Esophagus (tissue), 2 donors: ENCODE results near the gene DAGLA. TPM values are rescaled to one million over a fixed set of nuclear protein-coding genes. Genes with fewer than 3 reads are reported as not detected.

Source experiments
- H3K27ac ChIP-seq, 2 donors: one replicate each; pipeline ENCODE4 v1.5.1; 2013; ENCODE audit warnings: low read depth in 2 of 2, mild to moderate bottlenecking in 2 of 2, inconsistent platforms in 1 of 2, low read length in 1 of 2, moderate library complexity in 1 of 2
- H3K27me3 ChIP-seq, 2 donors: one replicate each; pipeline ENCODE4 v1.6.1; 2013; ENCODE audit warnings: low read length in 2 of 2, control low read depth in 1 of 2, mild to moderate bottlenecking in 1 of 2; ENCODE audit not compliant: insufficient read depth in 2 of 2, control insufficient read depth in 1 of 2
- H3K36me3 ChIP-seq, 2 donors: one replicate each; pipeline ENCODE4 v1.6.1; 2013; ENCODE audit warnings: low read length in 1 of 2; ENCODE audit not compliant: control insufficient read depth in 2 of 2, insufficient read depth in 2 of 2
- H3K4me1 ChIP-seq, 2 donors: one replicate each; pipeline ENCODE4 v1.6.1; 2013; ENCODE audit warnings: low read length in 1 of 2; ENCODE audit not compliant: control insufficient read depth in 2 of 2, insufficient read depth in 2 of 2
- H3K4me3 ChIP-seq, 2 donors: one replicate each; pipeline ENCODE4 v1.5.1; 2013; ENCODE audit warnings: low read length in 2 of 2, mild to moderate bottlenecking in 2 of 2, low read depth in 1 of 2, moderate library complexity in 1 of 2
- H3K9me3 ChIP-seq, 2 donors: one replicate each; pipeline ENCODE4 v1.6.1; 2013; ENCODE audit warnings: mild to moderate bottlenecking in 2 of 2, low read depth in 1 of 2, low read length in 1 of 2, moderate library complexity in 1 of 2; ENCODE audit not compliant: control insufficient read depth in 2 of 2, insufficient read depth in 1 of 2
- WGBS, 2 donors: extraction: QIAGEN DNeasy Blood & Tissue Kit; methylation state at CpG; one replicate each; pipeline ENCODE4 v1.1.7; 2013; 5-methylcytosine and 5-hydroxymethylcytosine counted together
- polyA plus RNA-seq, 2 donors: library from polyadenylated mRNA; stranded (reverse); fragments of 200-250 nt; gene quantifications; one replicate each; pipeline ENCODE4 v1.2.3, GENCODE V29; 2013
- donor health status: healthy with polysubstance abuse.
- donor health status: Bipolar disorder and iron deficiency.

DAGLA gene
- polyA plus RNA-seq, 2 donors = 1.7 to 5.0 TPM

DNA sequence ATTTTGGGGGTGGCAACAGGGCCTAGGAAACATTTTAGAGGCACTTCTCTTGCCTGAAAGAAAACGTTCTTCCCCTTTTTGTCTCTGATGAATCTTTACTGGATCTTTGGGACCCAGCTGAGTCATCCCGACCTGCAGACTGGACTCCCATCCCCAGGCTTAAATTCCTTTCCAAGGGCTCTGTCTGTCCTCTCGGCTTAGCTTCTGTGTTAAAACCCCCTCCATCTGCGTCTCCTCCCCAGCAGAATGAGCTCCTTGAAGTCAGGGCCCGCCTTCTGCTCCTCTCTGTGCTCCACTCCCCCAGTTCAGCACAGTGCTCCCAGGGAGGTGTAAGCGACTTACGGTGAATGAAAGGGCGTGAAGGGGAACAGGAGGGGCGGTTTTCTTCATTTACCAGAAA, 895 bp upstream of the DAGLA start:
- Histone ChIP-seq H3K36me3 (no peaks in the 10 kb centered on the region), H3K4me1 (peaks cover 14 to 19% of the 10 kb centered on the region in 2 donors), H3K4me3 (no peak overlapping the region), H3K9me3 (no peaks in the 10 kb centered on the region), H3K27me3 (no peaks in the 10 kb centered on the region), H3K27ac (no peak overlapping the region)
- 65 to 66% methylated on average over 9 of the region's 9 CpGs for WGBS, 2 donors

DNA sequence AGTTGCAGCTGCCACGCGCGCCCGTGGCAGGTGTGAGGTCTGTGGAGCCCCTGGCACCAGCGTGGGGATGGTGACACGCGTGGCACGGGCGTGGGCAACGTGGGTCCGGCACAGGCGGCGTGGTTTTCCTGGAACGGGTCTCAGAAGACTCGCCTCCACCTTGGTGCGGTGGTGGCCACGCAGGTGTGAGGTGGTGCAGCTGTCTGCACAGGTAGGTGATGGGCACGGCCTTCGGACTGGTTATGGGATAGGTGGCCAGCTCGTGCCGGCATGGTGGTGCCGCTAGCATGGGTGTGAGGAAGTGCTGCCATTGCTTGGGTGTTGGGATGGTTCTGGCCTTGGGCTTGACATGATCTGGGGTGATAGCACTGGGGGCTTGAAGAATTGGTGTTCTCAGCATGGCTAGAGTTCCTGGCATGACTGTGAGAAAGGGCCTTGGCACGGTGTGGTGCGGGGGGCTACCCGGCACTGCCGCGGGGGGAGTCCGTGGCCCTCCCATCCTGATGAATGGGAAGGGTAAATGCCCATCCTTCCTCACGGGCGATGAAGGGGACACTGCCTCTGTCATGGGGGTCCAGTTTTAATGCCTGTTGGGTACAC, 531 bp downstream of the DAGLA start:
- 43 to 47% methylated on average over 30 of the region's 30 CpGs for WGBS, 2 donors
- H3K27me3 ChIP-seq = no peaks in the 10 kb centered on the region
- peak overlapping the region in 1 of 2 donors; percentile 16 for H3K27ac ChIP-seq
- peak overlapping the region; percentile 60 to 65 for H3K4me3 ChIP-seq
- peaks cover 14 to 24% of the 10 kb centered on the region in 2 donors for H3K4me1 ChIP-seq
- no peaks in the 10 kb centered on the region for H3K9me3 ChIP-seq
- H3K36me3 ChIP-seq = no peaks in the 10 kb centered on the region

DNA sequence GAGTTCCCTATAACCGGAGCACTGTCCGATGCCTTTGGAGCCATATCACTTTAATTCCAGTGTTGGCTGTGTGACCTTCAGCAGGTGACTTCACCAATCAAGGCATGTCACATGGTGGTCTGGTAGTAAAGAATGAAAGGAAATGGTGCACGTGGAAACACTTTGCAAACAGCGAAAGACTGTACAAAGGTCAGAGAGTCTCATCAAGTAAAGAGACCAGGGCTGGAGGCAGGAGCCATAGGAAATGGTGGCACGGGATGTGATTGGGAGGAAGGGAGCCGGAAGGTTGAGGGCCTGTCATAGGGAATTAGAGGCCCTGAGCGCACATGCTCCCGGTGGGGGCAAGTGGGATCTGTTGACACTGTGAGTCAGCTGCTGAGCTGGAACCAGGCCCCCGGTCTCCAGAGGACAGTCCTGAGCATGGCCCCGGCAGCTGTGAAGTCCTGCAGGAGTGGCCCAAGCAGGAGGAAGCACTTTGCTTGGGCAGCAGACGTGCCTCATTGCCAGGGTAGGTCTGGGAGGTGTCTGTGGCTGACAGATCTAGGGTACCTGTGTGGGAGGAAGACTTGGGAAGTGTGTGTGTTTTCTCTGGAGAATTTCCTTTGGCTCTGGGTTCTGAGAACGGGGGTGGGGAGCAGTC, 2.0 kb downstream of the DAGLA start:
- peaks cover 15 to 24% of the 10 kb centered on the region in 2 donors for H3K4me1 ChIP-seq
- H3K9me3 ChIP-seq = no peaks in the 10 kb centered on the region
- H3K4me3 ChIP-seq = no peak overlapping the region
- 57 to 72% methylated on average over 12 of the region's 12 CpGs for WGBS, 2 donors
- no peaks in the 10 kb centered on the region for H3K27me3 ChIP-seq
- no peak overlapping the region for H3K27ac ChIP-seq
- no peaks in the 10 kb centered on the region for H3K36me3 ChIP-seq

DNA sequence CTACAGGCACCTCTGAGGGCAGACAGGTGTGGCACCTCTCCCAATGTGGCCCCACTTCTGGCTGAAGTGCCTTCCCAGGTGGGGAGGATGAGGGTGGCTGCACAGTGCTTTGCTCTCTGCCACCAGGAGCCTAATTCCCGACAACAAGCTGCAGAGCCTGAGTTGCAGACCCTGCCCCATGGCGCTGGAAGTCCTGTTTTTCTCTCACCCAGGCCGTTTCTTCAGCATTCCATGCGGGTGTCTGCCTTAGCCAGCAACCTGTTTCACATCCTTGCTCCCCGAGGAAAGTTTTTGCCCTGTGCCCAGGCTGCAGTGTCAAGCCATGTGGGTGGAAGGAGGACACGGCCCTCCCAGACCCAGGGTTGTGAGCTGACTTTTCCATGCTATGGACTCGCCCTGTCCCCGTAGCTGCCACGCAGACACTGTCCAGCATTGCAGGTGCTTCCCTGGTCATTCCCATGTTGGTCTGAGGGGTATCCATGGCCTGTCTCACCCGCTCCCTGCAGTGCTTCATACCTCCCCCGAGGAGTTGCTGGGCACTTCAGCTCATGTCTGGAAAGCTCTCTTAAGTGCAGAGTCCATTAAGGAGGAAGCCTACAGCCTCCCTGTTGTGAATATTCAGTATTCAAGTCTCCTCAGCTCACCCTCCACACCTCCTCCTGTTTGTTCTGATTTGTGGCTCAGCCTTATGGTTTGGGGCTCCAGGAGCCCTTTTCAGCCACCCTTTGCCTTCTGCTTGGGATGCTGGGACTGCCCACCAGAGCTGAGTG, 2.9 kb downstream of the DAGLA start:
- Histone ChIP-seq H3K9me3 (no peaks in the 10 kb centered on the region), H3K27ac (no peak overlapping the region), H3K4me1 (peaks cover 15 to 28% of the 10 kb centered on the region in 2 donors), H3K4me3 (no peak overlapping the region), H3K27me3 (no peaks in the 10 kb centered on the region), H3K36me3 (no peaks in the 10 kb centered on the region)
- 87 to 91% methylated on average over 11 of the region's 11 CpGs for WGBS, 2 donors

DNA sequence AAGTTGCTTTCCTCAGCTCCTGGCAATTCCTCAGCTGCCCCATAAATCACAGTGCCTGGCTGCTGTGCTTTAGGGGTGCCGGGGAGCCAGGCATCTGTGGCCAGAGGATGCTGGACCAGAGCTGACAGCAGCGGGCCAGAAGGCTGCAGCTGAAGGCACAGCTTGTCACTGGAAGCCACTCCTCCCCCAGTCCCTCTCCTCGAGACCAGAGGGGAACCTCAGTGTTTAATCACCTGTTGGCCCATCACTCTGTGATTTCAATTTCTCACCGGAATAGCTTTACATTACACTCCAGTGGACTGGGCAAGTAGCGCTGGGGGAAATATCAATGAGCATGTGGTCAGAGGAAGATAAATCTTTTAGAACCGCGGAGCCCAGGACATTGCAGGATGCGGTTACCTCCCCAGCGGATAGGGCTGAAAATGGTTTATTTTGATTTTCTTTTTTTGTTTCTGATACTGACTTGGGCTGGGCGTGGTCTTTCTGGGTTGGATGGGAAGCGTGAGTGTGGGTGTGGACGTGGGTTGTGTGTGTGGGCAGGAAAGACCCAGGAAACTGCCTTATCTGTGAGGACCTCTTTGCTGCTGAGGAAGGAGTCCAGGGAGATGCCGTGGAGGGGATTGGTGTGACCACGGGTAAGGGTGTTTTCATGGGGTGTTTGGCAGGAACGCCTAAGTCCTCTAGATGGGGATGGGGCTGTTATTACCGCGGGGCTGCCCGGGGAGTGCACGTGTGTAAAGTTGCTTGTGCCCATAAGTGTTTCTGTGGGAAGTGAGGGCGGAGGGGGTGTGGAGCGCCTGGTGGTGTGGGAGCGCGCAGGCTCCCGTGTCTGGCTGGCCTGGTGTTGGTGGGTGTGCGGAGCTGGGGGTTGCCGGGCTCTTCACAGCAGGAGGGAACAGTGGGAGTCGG, 4.0 kb downstream of the DAGLA start:
- Histone ChIP-seq H3K4me3 (no peak overlapping the region), H3K27me3 (no peaks in the 10 kb centered on the region), H3K9me3 (no peaks in the 10 kb centered on the region), H3K36me3 (no peaks in the 10 kb centered on the region), H3K4me1 (peaks cover 15 to 32% of the 10 kb centered on the region in 2 donors), H3K27ac (no peak overlapping the region)
- whole genome bisulfite sequencing, 2 donors = 45 to 49% methylated on average over 27 of the region's 27 CpGs

DNA sequence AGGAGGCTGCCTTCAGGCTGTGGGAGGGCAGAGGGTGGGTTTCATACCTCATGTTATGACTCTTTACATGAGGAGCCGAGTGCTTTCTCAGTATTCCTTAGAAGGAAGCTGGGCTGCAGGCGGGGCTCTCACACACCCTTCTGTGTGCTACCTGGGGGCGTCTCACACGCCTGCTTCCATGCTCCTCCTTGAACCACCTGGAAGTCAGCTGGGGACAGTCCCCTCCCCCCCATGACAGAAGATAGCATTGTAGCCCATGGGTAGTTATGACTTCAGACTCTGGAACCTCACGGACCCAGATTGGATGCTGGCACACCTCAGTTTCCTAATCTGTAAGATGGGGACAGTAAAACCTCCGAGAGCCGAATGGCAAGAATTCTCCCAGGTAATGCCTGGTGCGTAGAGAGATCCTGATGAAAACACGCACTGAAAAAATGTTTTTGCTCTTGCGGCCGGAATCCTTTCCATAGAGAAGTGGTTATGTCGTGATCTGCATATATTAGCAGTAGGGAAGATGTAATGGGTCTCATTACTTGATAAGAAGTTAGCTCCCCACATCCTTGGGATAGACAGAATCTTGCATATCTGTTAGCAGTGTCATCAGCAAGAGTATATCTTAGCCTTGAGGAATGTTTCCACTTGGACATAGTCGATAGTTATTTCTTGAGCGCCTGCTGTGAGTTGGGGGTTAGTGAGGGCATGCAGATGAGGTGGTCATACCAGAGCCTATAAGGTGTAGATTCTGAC, 4.9 kb downstream of the DAGLA start:
- 83 to 91% methylated on average over 12 to 14 of the region's 14 CpGs for WGBS, 2 donors
- Histone ChIP-seq H3K36me3 (no peaks in the 10 kb centered on the region), H3K4me1 (peaks cover 13 to 29% of the 10 kb centered on the region in 2 donors), H3K27ac (no peak overlapping the region), H3K9me3 (no peaks in the 10 kb centered on the region), H3K27me3 (no peaks in the 10 kb centered on the region), H3K4me3 (no peak overlapping the region)

DNA sequence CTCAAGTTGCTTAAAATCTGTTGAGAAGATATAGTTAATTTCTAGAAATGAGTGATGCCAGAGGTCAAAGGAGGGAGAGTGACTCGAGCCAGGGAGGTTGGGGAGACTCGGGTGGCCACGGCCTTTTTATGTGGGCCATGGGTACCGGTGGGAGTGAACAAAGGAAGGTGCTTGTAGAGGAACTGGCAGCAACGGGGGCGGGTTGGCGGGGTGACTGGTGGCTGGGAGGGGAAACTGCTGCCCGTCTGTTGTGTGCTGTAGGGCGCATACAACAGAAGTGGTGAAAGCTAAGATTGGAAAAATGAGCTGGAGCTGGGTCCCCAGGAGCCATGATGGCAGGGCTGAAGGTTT, 5.4 kb downstream of the DAGLA start:
- peaks cover 11 to 27% of the 10 kb centered on the region in 2 donors for H3K4me1 ChIP-seq
- H3K4me3 ChIP-seq = no peak overlapping the region
- H3K27ac ChIP-seq = no peak overlapping the region
- H3K9me3 ChIP-seq = no peaks in the 10 kb centered on the region
- 72 to 76% methylated on average over 9 of the region's 9 CpGs for WGBS, 2 donors
- H3K36me3 ChIP-seq = no peaks in the 10 kb centered on the region
- no peaks in the 10 kb centered on the region for H3K27me3 ChIP-seq

DNA sequence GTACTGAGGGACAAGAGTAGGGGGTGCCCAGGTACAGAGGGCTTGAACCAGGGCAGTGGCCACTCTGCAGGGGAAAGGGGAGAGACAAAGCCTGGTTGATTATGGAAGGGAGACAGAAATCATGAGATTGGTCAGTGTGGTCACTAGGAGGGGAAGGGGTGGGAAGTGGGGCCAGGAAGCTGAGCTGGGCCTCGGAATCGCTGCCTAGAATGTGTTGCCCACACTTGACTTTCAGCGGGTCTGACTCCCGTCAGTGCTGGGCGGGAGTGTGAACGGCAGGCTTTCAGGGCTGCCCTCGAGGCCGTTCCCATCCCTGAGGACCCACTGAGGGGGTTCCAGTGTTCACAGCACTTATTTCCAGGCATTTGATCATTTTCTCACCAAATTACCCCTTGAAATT, 5.9 kb downstream of the DAGLA start:
- 82 to 83% methylated on average over 8 of the region's 8 CpGs for WGBS, 2 donors

DNA sequence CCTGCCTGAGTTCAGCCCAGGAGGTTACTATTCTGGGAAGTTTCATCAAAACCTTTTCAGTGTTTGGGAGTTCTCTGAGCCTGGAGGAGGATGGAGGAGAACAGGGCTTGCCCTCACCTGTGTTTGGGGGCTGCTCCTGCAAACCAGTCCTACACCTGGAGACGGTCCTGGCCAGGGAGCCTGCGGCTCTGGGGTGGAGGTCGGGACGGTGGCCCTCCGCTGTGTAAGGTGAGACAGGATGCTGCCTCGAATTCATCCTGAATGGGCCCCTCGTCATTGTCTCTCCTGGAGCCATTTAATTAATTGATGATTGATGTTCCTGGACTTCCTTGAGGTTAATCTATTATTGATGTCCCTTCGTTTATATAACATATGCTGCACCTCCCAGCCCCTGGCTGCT, 6.3 kb downstream of the DAGLA start:
- Histone ChIP-seq H3K4me3 (no peak overlapping the region), H3K9me3 (no peaks in the 10 kb centered on the region), H3K27ac (no peak overlapping the region), H3K36me3 (no peaks in the 10 kb centered on the region), H3K4me1 (peaks cover 8 to 19% of the 10 kb centered on the region in 2 donors), H3K27me3 (no peaks in the 10 kb centered on the region)
- 83 to 86% methylated on average over 8 of the region's 8 CpGs for WGBS, 2 donors

More for the DNA sequence above, 5.9 kb downstream of the DAGLA start:
- no peaks in the 10 kb centered on the region for H3K36me3 ChIP-seq
- no peak overlapping the region for H3K4me3 ChIP-seq
- H3K4me1 ChIP-seq = peaks cover 10 to 22% of the 10 kb centered on the region in 2 donors
- no peaks in the 10 kb centered on the region for H3K9me3 ChIP-seq
- H3K27ac ChIP-seq = no peak overlapping the region
- H3K27me3 ChIP-seq = no peaks in the 10 kb centered on the region
